Osteoblast (primary cell): ENCODE data around the gene EDNRA. TPM values are rescaled to one million over a fixed set of nuclear protein-coding genes. Genes with fewer than 3 reads are reported as not detected.

ENCODE experiments used
- DNase-seq: peaks from one replicate; pipeline ENCODE4 v3.0.0; 2011; ENCODE audit warnings: low spot score, mixed read lengths; ENCODE audit not compliant: insufficient read length; ENCODE audit errors: missing footprints
- H2AFZ ChIP-seq: 2 replicates; pipeline ENCODE4 v1.6.0; 2011; ENCODE audit warnings: mild to moderate bottlenecking, low read length
- H3K27ac ChIP-seq: 2 replicates; pipeline ENCODE4 v1.5.1; 2011; ENCODE audit warnings: mild to moderate bottlenecking, low read depth, low read length, moderate library complexity
- H3K27me3 ChIP-seq: 2 replicates; pipeline ENCODE4 v1.6.0; 2012; ENCODE audit warnings: mild to moderate bottlenecking, control low read depth, inconsistent platforms, low read length, moderate library complexity; ENCODE audit not compliant: insufficient read depth
- H3K36me3 ChIP-seq: 2 replicates; pipeline ENCODE4 v1.5.1; 2011; ENCODE audit warnings: mild to moderate bottlenecking, low read length, control low read depth, moderate library complexity; ENCODE audit not compliant: insufficient read depth
- H3K4me1 ChIP-seq: 2 replicates; pipeline ENCODE4 v1.5.1; 2011; ENCODE audit warnings: mild to moderate bottlenecking, low read length, control low read depth, moderate library complexity; ENCODE audit not compliant: insufficient read depth
- H3K4me2 ChIP-seq: 2 replicates; pipeline ENCODE4 v1.6.0; 2011; ENCODE audit warnings: mild to moderate bottlenecking, low read length; ENCODE audit not compliant: insufficient read depth
- H3K4me3 ChIP-seq: fragments of 200-600 bp; sonication (generic); 3 replicates; pipeline ENCODE4 v1.5.1; 2012; ENCODE audit warnings: mild to moderate bottlenecking, low read length, inconsistent platforms; ENCODE audit not compliant: insufficient read depth
- H3K79me2 ChIP-seq: 2 replicates; pipeline ENCODE4 v1.6.0; 2012; ENCODE audit warnings: mild to moderate bottlenecking, low read length, control low read depth, inconsistent platforms; ENCODE audit not compliant: insufficient read depth
- H3K9me3 ChIP-seq: 2 replicates; pipeline ENCODE4 v1.5.1; 2011; ENCODE audit warnings: low read depth, low read length, control low read depth
- H4K20me1 ChIP-seq: 2 replicates; pipeline ENCODE4 v1.6.0; 2012; ENCODE audit warnings: mild to moderate bottlenecking, low read length, control low read depth; ENCODE audit not compliant: insufficient read depth
- CTCF ChIP-seq: IDR thresholded peaks from 2 replicates; pipeline ENCODE4 v1.5.1; 2011; ENCODE audit warnings: mild to moderate bottlenecking, low read depth, low read length, moderate library complexity; ENCODE audit errors: extremely low read depth
- total RNA-seq: library from RNA; depleted of rRNA; stranded (reverse); fragments of >200 nt; gene quantifications from 2 replicates; pipeline ENCODE4 v1.2.3, GENCODE V29; 2012

The EDNRA gene
- total RNA-seq, 1 donor, result 6.2 TPM

GRCh38 chr4:147532896-147533295, 52.0 kb downstream of the EDNRA start:
- Histone ChIP-seq H3K27me3 (no peaks in the 10 kb centered on the region), H3K4me3 (no peak overlapping the region), H3K9me3 (no peaks in the 10 kb centered on the region), H3K27ac (no peak overlapping the region), H4K20me1 (no peaks in the 10 kb centered on the region), H2AFZ (no peak overlapping the region), H3K79me2 (no peaks in the 10 kb centered on the region), H3K4me1 (no peaks in the 10 kb centered on the region), H3K4me2 (no peak overlapping the region), H3K36me3 (no peaks in the 10 kb centered on the region)
- TF ChIP-seq CTCF, result no peak
- no peak for DNase-seq

- Histone ChIP-seq H4K20me1 (no peaks in the 10 kb centered on the region), H3K4me1 (no peaks in the 10 kb centered on the region), H3K36me3 (no peaks in the 10 kb centered on the region), H3K27ac (no peak overlapping the region), H3K4me2 (no peak overlapping the region), H3K27me3 (no peaks in the 10 kb centered on the region), H3K4me3 (no peak overlapping the region), H3K9me3 (no peaks in the 10 kb centered on the region), H3K79me2 (no peaks in the 10 kb centered on the region), H2AFZ (no peak overlapping the region)
- no peak for DNase-seq
- TF ChIP-seq CTCF, result no peak
Measured at GRCh38 chr4:147533331-147533730, 52.4 kb downstream of the EDNRA start.

GRCh38 chr4:147535124-147535523, 54.2 kb downstream of the EDNRA start:
- no peaks in the 10 kb centered on the region for H3K9me3 ChIP-seq
- no peaks in the 10 kb centered on the region for H4K20me1 ChIP-seq
- H2AFZ ChIP-seq, result no peak overlapping the region
- no peak for TF ChIP-seq CTCF
- no peak for DNase-seq
- no peaks in the 10 kb centered on the region for H3K79me2 ChIP-seq
- no peaks in the 10 kb centered on the region for H3K36me3 ChIP-seq
- no peaks in the 10 kb centered on the region for H3K27me3 ChIP-seq
- H3K4me3 ChIP-seq, result no peak overlapping the region
- H3K4me2 ChIP-seq, result no peak overlapping the region
- H3K27ac ChIP-seq, result no peak overlapping the region
- H3K4me1 ChIP-seq, result no peaks in the 10 kb centered on the region

GRCh38 chr4:147538711-147539110, 57.8 kb downstream of the EDNRA start:
- Histone ChIP-seq H3K4me3 (no peak overlapping the region), H3K27ac (no peak overlapping the region), H3K4me1 (peaks cover 10% of the 10 kb centered on the region), H4K20me1 (no peaks in the 10 kb centered on the region), H3K79me2 (no peaks in the 10 kb centered on the region), H3K4me2 (no peak overlapping the region), H3K27me3 (no peaks in the 10 kb centered on the region), H3K36me3 (no peaks in the 10 kb centered on the region), H3K9me3 (no peaks in the 10 kb centered on the region), H2AFZ (no peak overlapping the region)
- DNase-seq, result no peak
- no peak for TF ChIP-seq CTCF
